Astrocyte (in vitro differentiated cells and primary cell): ENCODE results near the gene PLB1. TPM values are rescaled to one million over a fixed set of nuclear protein-coding genes. Genes with fewer than 3 reads are reported as not detected.

ENCODE experiments used
- DNase-seq: peaks from one replicate; pipeline ENCODE4 v3.0.0-alpha.2; 2010; ENCODE audit warnings: low read depth
- FAIRE-seq: peaks from 2 replicates; lab custom pipeline; 2011; peaks lifted over from hg19 to GRCh38; lab: Jason Lieb, UNC
- H2AFZ ChIP-seq: 2 replicates; pipeline ENCODE4 v1.6.0; 2012; ENCODE audit warnings: low read depth, low read length, inconsistent platforms
- H3K27ac ChIP-seq: 2 replicates; pipeline ENCODE4 v1.5.1; 2011; ENCODE audit warnings: low read depth, low read length, inconsistent platforms
- H3K27me3 ChIP-seq: 2 replicates; pipeline ENCODE4 v1.6.0; 2011; ENCODE audit warnings: low read length, inconsistent platforms; ENCODE audit not compliant: insufficient read depth
- H3K36me3 ChIP-seq: 2 replicates; pipeline ENCODE4 v1.5.1; 2011; ENCODE audit warnings: low read length, inconsistent platforms; ENCODE audit not compliant: insufficient read depth
- H3K4me1 ChIP-seq: 2 replicates; pipeline ENCODE4 v1.5.1; 2011; ENCODE audit warnings: low read length, inconsistent platforms; ENCODE audit not compliant: insufficient read depth
- H3K4me2 ChIP-seq: 2 replicates; pipeline ENCODE4 v1.6.0; 2012; ENCODE audit warnings: low read length, inconsistent platforms
- H3K4me3 ChIP-seq: 2 replicates; pipeline ENCODE4 v1.5.1; 2011; ENCODE audit warnings: low read depth, mild to moderate bottlenecking, low read length, inconsistent platforms; ENCODE audit not compliant: insufficient read depth
- H3K79me2 ChIP-seq: 2 replicates; pipeline ENCODE4 v1.6.0; 2012; ENCODE audit warnings: mild to moderate bottlenecking, low read length, inconsistent platforms; ENCODE audit not compliant: insufficient read depth
- H3K9ac ChIP-seq: 2 replicates; pipeline ENCODE4 v1.6.0; 2012; ENCODE audit warnings: mild to moderate bottlenecking, low read length, inconsistent platforms
- H3K9me3 ChIP-seq: 2 replicates; pipeline ENCODE4 v1.5.1; 2012; ENCODE audit warnings: low read depth, mild to moderate bottlenecking, low read length, inconsistent platforms; ENCODE audit not compliant: insufficient read depth
- H4K20me1 ChIP-seq: 2 replicates; pipeline ENCODE4 v1.6.0; 2012; ENCODE audit warnings: low read length, inconsistent platforms; ENCODE audit not compliant: insufficient read depth
- H3K27ac Mint-ChIP-seq: one replicate; pipeline ENCODE4 v1.8.0; 2021; ENCODE audit warnings: mild to moderate bottlenecking, mixed read lengths; ENCODE audit not compliant: unreplicated experiment
- H3K27me3 Mint-ChIP-seq: one replicate; pipeline ENCODE4 v1.8.0; 2021; ENCODE audit warnings: low read depth, mixed read lengths; ENCODE audit not compliant: unreplicated experiment
- H3K36me3 Mint-ChIP-seq: one replicate; pipeline ENCODE4 v1.8.0; 2021; ENCODE audit warnings: low read depth, mixed read lengths; ENCODE audit not compliant: unreplicated experiment
- H3K4me1 Mint-ChIP-seq: one replicate; pipeline ENCODE4 v1.8.0; 2021; ENCODE audit warnings: low read depth, mixed read lengths; ENCODE audit not compliant: unreplicated experiment
- H3K4me3 Mint-ChIP-seq: one replicate; pipeline ENCODE4 v1.8.0; 2021; ENCODE audit warnings: mild to moderate bottlenecking, moderate library complexity, mixed read lengths; ENCODE audit not compliant: unreplicated experiment
- H3K9me3 Mint-ChIP-seq: one replicate; pipeline ENCODE4 v1.8.0; 2021; ENCODE audit warnings: mild to moderate bottlenecking, mixed read lengths; ENCODE audit not compliant: unreplicated experiment
- CTCF ChIP-seq: IDR thresholded peaks from 2 replicates; pipeline ENCODE4 v1.5.1; 2011; ENCODE audit warnings: low read depth, mild to moderate bottlenecking, inconsistent platforms, low read length, moderate library complexity; ENCODE audit not compliant: insufficient read depth
- EZH2 ChIP-seq: IDR thresholded peaks from 2 replicates; pipeline ENCODE4 v1.6.1; 2012; ENCODE audit warnings: mild to moderate bottlenecking, low read length, inconsistent platforms; ENCODE audit not compliant: insufficient read depth
- total RNA-seq: library from RNA; stranded (reverse); gene quantifications from 2 replicates; pipeline ENCODE4 v1.2.1, GENCODE V29; 2021

The PLB1 gene
- total RNA-seq, 1 donor from 2014 or later, result 0.98 TPM

- no peak overlapping the region for H3K9ac ChIP-seq
- H3K9me3 Mint-ChIP-seq, result peaks cover under 1% of the 10 kb centered on the region
- no peaks in the 10 kb centered on the region for H3K36me3 Mint-ChIP-seq
- TF ChIP-seq CTCF (no peak), EZH2 (no peak)
- H3K4me2 ChIP-seq, result no peak overlapping the region
- DNase-seq (no peak), FAIRE-seq (no peak)
- H3K4me3 ChIP-seq, result no peak overlapping the region
- H3K27ac ChIP-seq, result no peak overlapping the region
- no peaks in the 10 kb centered on the region for H3K9me3 ChIP-seq
- no peaks in the 10 kb centered on the region for H4K20me1 ChIP-seq
- no peaks in the 10 kb centered on the region for H3K36me3 ChIP-seq
- no peaks in the 10 kb centered on the region for H3K27me3 ChIP-seq
- peaks cover 7% of the 10 kb centered on the region for H3K27me3 Mint-ChIP-seq
- H2AFZ ChIP-seq, result no peak overlapping the region
- H3K4me1 Mint-ChIP-seq, result peaks cover 30% of the 10 kb centered on the region
- H3K4me3 Mint-ChIP-seq, result no peak overlapping the region
- H3K4me1 ChIP-seq, result peaks cover 17% of the 10 kb centered on the region
- H3K27ac Mint-ChIP-seq, result peak overlapping the region; percentile 53
- H3K79me2 ChIP-seq, result no peaks in the 10 kb centered on the region
These were observed 96.0 kb downstream of the PLB1 start for GRCh38 chr2:28591711-28592335.

DNA sequence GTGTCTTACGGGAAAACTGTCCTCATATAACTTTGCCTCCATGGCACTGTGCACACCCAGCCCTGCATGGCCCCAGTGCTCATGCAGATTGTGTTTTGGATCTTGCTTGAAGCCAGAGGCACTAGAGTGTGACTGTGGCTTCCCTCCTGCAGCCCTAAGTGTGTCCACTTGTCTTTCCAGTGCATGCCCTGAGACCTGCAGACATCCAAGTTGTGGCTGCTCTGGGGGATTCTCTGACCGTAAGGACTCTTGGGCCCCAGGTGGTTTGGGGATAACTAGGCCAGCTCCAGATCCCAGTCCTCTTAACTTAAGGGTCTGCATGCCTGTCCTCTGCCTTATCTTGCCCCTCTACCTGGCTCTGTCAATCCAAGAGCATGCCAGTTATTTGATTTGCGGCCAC, 96.6 kb downstream of the PLB1 start:
- H3K4me1 Mint-ChIP-seq, result peaks cover 31% of the 10 kb centered on the region
- Histone ChIP-seq H3K27ac (no peak overlapping the region), H3K79me2 (no peaks in the 10 kb centered on the region), H3K4me3 (no peak overlapping the region), H2AFZ (no peak overlapping the region), H3K27me3 (no peaks in the 10 kb centered on the region), H3K9ac (no peak overlapping the region), H4K20me1 (no peaks in the 10 kb centered on the region), H3K4me2 (no peak overlapping the region), H3K36me3 (no peaks in the 10 kb centered on the region), H3K9me3 (no peaks in the 10 kb centered on the region), H3K4me1 (peaks cover 17% of the 10 kb centered on the region)
- no peak overlapping the region for H3K27ac Mint-ChIP-seq
- peaks cover 7% of the 10 kb centered on the region for H3K27me3 Mint-ChIP-seq
- no peak overlapping the region for H3K4me3 Mint-ChIP-seq
- H3K36me3 Mint-ChIP-seq, result no peaks in the 10 kb centered on the region
- FAIRE-seq (no peak), DNase-seq (no peak)
- TF ChIP-seq CTCF, result no peak
- TF ChIP-seq EZH2, result no peak
- H3K9me3 Mint-ChIP-seq, result peaks cover 4% of the 10 kb centered on the region

- H3K9me3 ChIP-seq, result no peaks in the 10 kb centered on the region
- no peak overlapping the region for H3K27ac ChIP-seq
- H2AFZ ChIP-seq, result no peak overlapping the region
- Mint-ChIP-seq H3K4me3 (no peak overlapping the region), H3K27me3 (peaks cover 7% of the 10 kb centered on the region), H3K27ac (no peak overlapping the region), H3K4me1 (peaks cover 24% of the 10 kb centered on the region), H3K36me3 (no peaks in the 10 kb centered on the region), H3K9me3 (peaks cover 4% of the 10 kb centered on the region)
- H4K20me1 ChIP-seq, result no peaks in the 10 kb centered on the region
- no peak overlapping the region for H3K4me3 ChIP-seq
- TF ChIP-seq EZH2 (no peak), CTCF (no peak)
- no peak overlapping the region for H3K9ac ChIP-seq
- H3K27me3 ChIP-seq, result no peaks in the 10 kb centered on the region
- peaks cover 14% of the 10 kb centered on the region for H3K4me1 ChIP-seq
- FAIRE-seq, result no peak
- DNase-seq, result no peak
- H3K4me2 ChIP-seq, result no peak overlapping the region
- no peaks in the 10 kb centered on the region for H3K36me3 ChIP-seq
- H3K79me2 ChIP-seq, result no peaks in the 10 kb centered on the region
These were observed 97.4 kb downstream of the PLB1 start for GRCh38 chr2:28593160-28593755.
